Ovary (tissue), 3 donors: ENCODE measurements around the gene TRDMT1.

Source experiments
- POLR2A ChIP-seq: fragments of 450-650 bp; IDR thresholded peaks from one replicate; pipeline ENCODE4 v1.6.1; 2017; ENCODE audit warnings: antibody characterized with exemption, mild to moderate bottlenecking, moderate library complexity
- TF ChIP-seq, protein P1 (sequence below), 3 donors: fragments of 450-650 bp in 2 of 3; fragments of 200-600 bp in 1 of 3; IDR thresholded peaks; one replicate each; pipeline versions ENCODE4 v1.5.1 to v1.8.0; 2016 to 2022; ENCODE audit warnings: antibody characterized with exemption in 3 of 3, mild to moderate bottlenecking in 1 of 3
- donor health status: DM: no; HTN: no; CAD: no.

- TF ChIP-seq, protein P1, sequence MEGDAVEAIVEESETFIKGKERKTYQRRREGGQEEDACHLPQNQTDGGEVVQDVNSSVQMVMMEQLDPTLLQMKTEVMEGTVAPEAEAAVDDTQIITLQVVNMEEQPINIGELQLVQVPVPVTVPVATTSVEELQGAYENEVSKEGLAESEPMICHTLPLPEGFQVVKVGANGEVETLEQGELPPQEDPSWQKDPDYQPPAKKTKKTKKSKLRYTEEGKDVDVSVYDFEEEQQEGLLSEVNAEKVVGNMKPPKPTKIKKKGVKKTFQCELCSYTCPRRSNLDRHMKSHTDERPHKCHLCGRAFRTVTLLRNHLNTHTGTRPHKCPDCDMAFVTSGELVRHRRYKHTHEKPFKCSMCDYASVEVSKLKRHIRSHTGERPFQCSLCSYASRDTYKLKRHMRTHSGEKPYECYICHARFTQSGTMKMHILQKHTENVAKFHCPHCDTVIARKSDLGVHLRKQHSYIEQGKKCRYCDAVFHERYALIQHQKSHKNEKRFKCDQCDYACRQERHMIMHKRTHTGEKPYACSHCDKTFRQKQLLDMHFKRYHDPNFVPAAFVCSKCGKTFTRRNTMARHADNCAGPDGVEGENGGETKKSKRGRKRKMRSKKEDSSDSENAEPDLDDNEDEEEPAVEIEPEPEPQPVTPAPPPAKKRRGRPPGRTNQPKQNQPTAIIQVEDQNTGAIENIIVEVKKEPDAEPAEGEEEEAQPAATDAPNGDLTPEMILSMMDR (IDR thresholded peaks at IDR 0.05), result no peak
- no peak for TF ChIP-seq POLR2A
Observed at GRCh38 chr10:17119845-17120244, 81.6 kb downstream of the TRDMT1 start.
